ENCODE measurements around the gene GNB1L. TPM values are rescaled to one million over a fixed set of nuclear protein-coding genes. Genes with fewer than 3 reads are reported as not detected.

GNB1L gene
- polyA plus RNA-seq, 3 donors: 3.5 to 6.6 (median 4.3) TPM

DNA sequence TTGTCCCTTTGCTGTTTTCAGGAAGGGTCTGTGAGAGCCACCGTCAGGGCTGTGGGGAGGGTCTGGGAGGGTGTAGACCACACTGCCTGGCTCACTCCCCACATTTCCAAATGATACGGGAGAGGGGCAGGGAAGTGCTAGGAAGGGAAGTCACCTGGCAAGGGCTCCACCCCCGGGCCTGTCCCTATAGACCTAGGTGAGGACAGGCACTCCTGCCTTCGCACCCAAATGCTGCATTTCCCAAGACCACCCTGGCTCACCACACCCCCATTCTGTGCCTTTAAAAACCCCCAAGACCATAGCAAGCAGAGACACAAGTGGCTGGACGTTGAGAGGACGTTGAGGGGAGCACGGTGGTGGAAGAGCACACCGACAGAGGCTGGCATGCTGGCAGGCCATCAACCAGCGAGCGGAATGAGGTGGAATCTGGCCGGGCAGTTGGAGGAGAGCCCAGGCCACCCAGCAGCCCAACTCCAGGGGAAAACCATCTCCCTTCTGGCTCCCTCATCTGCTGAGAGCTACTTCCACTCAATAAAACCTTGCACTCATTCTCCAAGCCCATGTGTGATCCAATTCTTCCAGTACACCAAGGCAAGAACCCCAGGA lies 45.7 kb downstream of the GNB1L start:
- WGBS, 3 donors: 74 to 88% (median 86%) methylated on average over 11 of the region's 11 CpGs

DNA sequence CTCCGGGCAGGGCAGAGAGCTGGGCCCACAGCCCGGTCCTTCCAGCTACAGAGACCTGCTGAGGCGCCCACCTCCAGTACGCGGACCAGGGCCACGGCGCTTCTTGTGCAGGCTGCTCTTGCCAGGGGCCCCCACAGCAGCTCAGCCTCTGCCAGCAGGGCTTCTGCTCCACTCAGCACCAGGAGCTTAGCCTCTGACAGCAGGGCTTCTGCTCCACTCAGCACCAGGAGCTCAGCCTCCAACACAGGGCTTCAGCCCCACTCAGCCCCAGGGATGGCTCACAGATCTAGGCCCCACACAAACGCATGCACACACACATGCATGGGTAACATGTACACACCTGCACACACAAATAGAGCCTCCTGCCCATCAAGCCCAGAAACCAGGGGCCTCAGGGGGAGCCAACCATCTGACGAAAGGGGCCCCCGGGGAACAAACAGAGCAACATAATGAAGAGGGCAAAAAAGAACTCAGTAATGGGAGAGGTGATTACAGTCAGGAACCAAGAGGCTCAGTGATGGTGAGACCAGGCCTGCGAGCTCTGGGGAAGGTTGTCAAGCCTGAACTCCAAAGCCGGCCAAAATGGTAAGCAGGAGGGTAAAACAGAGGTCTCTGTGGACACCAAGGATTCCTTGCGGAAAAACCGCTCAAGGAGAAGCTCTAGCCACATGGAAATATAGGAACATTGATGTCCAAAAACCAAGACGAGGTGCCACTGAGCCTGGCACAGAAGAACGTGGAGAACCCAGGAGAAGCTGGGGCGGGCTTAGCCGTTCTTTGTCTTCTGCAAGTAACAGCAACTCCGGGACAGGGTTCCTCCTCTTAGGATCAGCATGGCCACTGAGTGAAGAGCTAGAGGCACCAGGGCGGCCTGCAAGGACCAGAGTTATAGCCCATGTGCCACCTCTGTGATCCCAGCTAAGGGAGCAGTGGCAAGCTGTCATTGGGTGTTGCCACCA lies 46.5 kb downstream of the GNB1L start:
- 94 to 95% (median 94%) methylated on average over 20 of the region's 20 CpGs for WGBS, 3 donors
- no peak overlapping the region for H3K27ac ChIP-seq (ENCODE audit: low read depth, low read length)

More for the DNA sequence above, 45.7 kb downstream of the GNB1L start:
- no peak overlapping the region for H3K27ac ChIP-seq (ENCODE audit: low read depth, low read length)

DNA sequence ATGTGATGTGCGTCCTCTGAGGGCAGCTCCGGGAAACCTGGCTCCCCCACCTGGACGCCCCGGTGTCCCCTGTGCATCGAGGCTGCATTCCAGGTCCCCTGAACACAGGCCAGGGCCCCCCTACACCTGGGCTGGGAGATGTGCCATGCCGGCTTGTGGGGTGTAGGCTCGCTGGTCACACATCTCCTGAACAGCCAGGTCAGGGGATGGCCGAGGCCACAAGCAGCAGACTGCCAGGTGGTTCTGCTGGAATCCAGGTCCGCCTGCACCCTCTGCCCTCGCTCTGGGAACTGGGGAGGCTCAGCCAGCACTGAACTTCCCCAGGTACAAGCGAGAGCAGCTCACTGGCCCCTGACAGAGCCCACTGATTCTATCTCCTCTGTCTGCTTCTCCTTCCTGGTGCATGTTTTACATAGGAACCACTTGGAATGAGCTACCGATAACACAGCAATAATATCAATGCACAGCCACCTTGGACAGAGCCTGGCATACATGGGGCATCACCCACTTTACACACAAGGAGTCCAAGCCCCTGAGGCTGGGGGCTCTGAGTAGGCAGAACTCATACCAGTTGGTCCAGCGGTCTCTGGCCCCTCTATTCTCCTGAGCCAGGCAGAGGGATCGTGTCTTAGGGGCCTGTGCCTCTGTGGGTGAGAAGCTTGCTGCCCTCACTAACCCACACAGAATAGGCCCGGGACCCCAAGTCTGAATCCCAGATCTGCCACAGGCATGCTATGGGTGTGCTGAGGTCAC lies 47.3 kb downstream of the GNB1L start:
- WGBS, 3 donors: 95 to 96% (median 95%) methylated on average over 15 of the region's 15 CpGs
- H3K27ac ChIP-seq (ENCODE audit: low read depth, low read length): no peak overlapping the region

DNA sequence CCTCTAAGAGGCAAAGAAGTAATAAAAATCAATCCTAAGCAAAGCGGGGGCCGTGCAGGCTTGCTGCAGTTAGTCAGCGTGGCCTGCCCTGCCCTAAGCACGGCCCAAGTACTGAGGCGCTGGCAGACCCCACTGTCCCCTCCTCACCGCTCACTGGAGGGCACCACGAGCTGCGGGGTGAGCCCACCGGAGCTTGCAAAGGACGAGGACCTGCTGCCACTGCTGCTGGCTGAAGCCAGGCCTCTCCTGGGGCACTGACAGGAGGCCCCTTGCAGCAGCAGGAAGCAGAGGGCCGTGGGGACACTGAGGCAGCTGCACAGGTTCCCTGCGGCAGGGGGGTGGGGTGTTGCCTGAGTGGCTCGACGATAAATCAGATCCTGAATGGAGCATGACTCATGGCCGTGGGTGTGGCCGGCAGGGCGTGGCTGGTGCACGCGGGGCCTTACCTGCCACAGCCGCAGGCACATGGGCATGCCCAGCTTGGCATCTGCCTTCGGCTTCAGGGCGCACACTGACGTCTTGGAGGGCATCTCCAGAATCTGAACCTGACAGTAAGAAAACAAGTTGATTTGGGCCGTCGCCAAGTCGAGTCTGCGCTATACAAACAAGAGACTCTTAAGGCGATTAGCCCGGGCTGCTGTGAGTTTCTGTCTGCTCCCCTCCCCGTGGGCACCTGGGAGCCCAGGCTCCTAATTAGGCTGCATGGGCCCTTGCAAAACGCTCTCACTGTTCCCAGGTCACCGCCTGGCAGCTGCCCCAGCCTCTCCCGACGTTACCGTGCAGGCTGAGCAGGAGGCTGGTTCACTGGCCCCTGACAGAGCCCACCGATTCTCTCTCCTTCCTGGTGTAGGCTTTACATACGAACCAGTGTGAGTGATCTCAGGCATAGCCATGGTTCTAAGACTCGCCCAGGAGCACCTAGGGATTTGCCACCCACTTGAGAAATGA lies 48.2 kb downstream of the GNB1L start:
- no peak overlapping the region for H3K27ac ChIP-seq (ENCODE audit: low read depth, low read length)
- WGBS, 3 donors: 70 to 74% (median 73%) methylated on average over 37 to 38 of the region's 38 CpGs

DNA sequence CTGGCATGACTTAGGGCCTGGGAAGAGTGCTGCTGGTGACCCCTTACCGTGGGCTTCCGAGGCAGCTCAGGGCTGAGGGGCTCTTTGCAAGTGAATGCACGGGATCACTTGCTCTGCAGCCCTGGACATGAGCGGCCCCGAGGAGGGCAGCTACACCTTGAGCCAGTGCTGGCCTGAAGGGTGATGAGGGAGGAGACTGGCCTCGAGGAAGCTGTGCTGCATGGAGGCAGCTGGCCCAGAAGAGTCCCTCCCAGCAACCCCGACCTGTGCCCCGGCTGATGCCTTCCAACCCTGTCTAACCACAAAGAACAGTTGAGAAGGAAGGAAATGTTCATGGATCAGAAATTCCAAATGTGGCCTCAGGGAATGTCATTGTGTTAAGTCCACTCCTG lies 48.9 kb downstream of the GNB1L start:
- no peak overlapping the region for H3K27ac ChIP-seq (ENCODE audit: low read depth, low read length)
- WGBS, 3 donors: 79 to 81% (median 81%) methylated on average over 8 of the region's 8 CpGs

DNA sequence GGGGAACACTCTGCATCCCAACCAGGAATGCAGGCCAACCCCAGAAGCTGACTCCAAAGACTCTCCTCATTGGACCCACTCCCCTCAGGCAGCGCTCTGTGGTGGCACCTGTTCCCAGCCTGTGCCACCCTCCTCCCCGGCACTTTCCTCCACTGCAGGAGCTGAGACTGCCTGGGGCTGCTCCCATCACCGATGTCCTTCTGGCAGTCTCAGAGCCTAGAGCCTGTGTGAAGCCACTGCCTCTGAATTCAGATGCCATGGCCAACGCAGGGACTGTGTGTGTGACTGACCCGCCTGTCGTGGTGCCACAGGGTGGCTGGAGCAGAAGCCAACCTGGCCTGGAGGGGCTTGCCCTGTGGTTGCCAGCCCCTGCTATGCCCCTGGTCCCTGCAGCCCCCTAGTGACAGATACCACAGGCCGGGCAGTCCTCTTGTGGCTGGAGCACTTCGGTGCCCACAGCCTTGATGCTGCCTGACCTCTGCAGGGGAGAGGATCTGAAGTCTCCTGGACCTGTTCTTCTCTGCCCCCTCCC lies 50.9 kb downstream of the GNB1L start:
- 92 to 99% (median 98%) methylated on average over 8 of the region's 8 CpGs for WGBS, 3 donors

DNA sequence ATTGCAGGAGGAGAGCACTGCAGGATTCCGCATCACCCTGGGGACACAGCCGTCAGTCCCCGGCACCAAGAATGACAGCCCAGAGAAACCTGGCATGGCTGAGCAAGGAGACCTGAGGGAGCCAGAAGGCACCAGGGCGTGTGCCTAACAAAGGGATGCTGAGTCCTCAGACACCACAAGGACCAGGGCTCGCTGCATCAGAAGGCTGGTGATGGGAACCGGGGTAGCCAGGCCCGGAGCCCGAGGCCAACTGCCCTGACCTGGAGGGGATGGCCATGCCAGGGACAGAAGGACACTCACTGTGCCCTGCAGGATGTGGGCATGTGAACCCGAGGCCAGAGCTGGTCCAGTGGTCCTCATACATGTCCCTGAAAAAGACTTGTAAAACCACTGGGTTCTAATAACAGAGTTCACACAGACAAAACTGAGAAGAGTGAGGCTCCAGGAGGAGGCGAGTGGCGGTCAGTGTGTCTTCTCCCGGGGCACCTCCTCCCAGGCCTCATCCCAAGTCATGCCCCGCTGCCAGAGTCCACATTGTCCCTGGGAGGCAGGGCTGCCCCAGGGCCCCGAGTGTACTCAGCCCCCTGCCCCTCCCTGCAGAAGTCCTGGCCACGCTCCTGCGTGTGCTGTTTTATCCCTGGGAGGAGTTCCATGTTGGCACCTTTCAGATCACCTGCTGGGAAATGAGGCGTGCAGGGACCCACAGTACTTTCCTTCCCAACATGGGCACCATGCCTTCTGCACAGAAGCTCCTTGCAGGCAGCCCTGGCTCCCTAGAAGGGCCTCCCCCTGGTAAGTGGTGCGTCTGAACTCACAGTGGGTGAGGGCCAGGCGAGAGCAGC lies 51.6 kb downstream of the GNB1L start:
- WGBS, 3 donors: 92 to 97% (median 94%) methylated on average over 19 of the region's 19 CpGs
- no peak overlapping the region for H3K27ac ChIP-seq (ENCODE audit: low read depth, low read length)

More for the DNA sequence above, 50.9 kb downstream of the GNB1L start:
- no peak overlapping the region for H3K27ac ChIP-seq (ENCODE audit: low read depth, low read length)

DNA sequence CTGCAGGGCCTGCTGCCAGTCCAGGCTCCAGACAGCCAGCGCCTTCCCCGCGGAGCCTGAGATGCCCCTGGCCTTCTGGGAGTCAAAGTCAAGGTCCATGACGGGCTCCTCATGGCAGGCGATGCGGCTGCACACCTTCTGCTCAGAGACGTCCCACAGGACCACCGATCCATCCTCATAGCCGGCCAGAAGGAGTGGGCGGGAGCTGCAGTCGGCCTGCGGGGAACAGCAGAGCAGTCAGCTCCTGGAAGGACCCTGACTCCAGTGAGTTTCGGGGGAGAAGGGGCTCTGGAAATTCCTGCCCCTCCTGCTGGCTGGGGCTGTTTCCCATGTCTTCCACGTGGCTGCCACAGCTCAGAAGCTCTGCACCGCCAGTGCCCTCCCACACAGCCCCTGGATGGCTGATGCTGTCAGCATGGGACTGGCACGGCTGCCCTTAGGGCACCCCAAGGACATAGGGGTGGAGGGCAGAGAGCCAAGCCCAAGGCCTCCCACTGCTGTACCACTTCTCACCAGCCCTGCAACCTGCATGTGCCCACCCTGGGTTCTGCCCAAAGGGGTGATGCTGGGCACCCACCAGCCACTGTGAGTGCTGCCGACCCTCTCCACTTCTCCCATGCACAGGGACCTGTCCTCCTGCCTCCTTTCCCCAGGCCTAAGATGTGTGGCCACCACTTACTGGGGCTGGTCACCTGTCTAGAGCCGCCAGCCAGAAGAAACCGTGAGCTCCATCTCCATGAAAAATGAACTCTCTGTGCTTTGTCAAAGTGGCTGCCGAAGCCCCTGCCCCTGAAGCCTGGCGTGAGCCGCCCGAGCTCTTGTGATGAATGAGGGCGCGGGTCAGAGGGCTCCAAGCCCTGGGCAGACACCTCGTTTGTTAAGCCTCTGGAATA lies 52.4 kb downstream of the GNB1L start:
- no peak overlapping the region for H3K27ac ChIP-seq (ENCODE audit: low read depth, low read length)
- 86 to 89% (median 89%) methylated on average over 22 to 26 of the region's 26 CpGs for WGBS, 3 donors

DNA sequence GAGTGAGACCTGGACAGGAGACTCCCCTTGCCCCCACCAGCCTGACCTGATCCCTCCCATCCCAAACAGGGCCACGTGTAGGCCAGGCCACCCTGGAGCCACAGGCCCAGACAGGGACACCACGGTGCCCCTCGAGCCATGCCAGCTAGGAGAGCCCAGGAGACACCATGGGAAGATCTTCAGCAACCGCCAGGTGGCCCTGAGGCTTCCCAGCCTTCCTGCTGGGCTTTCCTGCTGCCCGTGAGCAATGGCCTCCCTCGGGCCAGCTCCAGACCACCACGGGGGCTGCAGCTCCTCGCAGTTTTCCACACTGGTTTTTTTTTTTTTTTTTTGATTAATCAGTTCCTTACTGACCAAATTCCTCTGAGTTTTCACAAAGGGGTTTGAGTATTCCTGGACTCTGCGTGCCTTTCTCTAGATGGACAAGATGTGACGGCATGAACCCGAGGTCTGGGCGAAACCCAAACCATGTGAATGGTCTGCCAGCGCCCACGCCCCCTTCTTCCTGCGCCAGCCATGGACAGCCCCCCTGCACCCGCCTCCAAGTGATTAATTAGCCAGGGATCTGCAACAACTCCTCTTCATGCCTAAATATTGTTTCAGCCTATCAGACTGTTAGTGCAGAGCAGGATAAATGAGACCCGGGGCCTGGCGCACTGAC lies 53.2 kb downstream of the GNB1L start:
- WGBS, 3 donors: 76 to 81% (median 79%) methylated on average over 18 of the region's 18 CpGs
- no peak overlapping the region for H3K27ac ChIP-seq (ENCODE audit: low read depth, low read length)

DNA sequence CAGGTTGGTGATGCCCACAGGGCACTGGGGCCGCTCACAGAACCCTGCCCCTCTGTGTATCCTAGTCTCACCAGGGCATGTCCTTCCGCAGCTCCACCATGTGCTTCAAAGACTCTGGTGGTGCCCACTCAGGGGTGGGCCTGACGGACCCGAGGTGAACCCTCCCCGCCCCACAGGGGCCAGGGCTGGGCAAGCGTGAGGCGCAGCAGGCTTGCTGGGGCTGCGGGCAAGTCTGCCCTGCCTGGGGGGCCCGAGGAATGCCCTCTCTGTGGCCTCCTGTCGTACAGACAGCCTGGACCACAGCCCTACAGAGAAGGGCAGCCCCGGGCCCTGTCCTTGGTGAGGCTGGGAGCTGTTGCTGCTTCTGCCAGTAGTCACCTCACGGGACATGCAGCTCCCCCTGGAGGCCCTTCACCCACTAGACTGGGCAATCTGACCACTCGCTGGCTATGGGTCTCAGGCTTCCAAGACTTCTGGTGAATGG lies 53.9 kb downstream of the GNB1L start:
- WGBS, 3 donors: 92 to 94% (median 93%) methylated on average over 13 of the region's 13 CpGs

DNA sequence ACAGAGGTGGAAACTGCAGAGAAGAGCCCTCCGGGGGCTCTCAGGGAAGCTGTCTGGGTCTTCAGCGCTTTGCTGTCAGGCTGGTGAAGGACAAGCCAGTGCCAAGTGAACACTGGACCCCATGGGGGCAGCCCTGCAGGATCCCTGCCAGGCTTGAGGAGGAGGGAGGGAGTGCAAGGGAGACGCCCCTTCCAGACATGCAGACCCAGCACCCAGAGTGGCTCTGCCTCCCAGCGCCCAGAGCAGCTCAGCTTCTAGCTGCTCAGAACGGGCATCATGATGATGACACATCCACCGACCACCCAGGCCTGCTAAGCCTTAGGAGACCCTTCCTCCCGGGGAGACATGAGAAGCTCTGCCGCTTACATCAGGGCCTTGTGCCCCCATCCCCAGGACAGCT lies 54.4 kb downstream of the GNB1L start:
- H3K27ac ChIP-seq (ENCODE audit: low read depth, low read length): no peak overlapping the region
- WGBS, 3 donors: 85 to 91% (median 89%) methylated on average over 8 of the region's 8 CpGs

More for the DNA sequence above, 53.9 kb downstream of the GNB1L start:
- H3K27ac ChIP-seq (ENCODE audit: low read depth, low read length): no peak overlapping the region

DNA sequence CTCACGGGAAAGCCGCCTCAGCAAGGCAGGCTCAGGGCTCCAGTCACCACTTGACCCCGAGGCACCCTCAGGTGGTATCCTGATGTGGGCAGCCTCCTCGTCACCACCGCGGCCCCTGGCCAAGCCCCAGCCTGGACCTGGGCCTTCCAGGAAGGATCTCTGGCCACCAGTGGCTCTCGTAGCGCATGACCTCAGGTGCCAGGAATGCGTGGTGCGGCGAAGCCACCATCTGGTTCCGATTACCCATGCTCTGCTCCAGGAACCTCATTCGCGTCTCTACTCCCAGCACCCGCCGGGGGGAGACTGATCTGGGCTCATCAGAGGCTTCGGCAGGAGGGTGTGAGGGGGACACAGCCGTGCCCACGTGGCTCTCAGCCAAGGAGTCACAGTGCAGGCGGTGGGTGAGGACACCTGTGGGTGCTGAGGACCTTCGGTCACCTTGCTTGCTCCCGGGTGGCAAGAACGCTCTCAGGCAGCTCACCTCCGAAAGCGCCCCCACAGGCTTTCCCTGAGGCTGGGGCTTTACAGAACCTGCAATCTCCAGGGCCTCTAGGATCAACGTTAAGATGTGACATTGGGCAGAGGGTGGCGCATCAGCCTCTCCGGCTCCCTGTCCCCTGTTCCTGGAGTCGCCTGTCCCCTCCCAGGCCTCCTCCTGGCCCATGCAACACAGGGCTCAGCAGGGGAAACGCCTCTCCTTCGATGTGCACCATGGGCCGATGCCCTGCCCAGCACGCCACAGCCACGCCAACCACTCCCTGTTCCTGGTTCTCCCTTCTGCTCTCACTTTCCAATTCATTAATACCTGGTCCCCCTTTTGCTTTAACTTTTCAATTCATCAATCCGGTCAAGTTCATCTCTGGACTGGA lies 55.1 kb downstream of the GNB1L start:
- 76 to 93% (median 88%) methylated on average over 35 of the region's 35 CpGs for WGBS, 3 donors
- H3K27ac ChIP-seq (ENCODE audit: low read depth, low read length): no peak overlapping the region

DNA sequence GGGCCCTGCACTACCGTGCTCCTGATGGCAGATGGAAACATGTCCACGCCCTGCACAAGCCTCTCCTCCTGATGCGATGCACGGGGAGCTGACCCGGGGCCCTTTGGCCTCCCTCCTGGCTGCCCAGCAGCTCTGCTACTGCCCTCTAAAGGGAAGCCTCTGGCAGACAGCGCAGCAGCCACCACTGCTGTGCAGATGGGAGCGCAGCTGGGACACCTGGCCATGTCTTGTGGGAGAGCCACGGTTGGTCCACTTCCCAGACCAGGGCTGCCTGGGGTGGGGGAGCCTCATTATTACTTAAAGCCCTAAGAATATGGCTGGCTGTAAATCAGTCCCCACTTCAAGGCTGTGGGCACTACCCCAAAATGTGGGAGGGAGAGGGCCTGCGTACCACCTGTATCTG lies 55.8 kb downstream of the GNB1L start:
- WGBS, 3 donors: 85 to 90% (median 85%) methylated on average over 9 of the region's 9 CpGs
- H3K27ac ChIP-seq (ENCODE audit: low read depth, low read length): no peak overlapping the region

DNA sequence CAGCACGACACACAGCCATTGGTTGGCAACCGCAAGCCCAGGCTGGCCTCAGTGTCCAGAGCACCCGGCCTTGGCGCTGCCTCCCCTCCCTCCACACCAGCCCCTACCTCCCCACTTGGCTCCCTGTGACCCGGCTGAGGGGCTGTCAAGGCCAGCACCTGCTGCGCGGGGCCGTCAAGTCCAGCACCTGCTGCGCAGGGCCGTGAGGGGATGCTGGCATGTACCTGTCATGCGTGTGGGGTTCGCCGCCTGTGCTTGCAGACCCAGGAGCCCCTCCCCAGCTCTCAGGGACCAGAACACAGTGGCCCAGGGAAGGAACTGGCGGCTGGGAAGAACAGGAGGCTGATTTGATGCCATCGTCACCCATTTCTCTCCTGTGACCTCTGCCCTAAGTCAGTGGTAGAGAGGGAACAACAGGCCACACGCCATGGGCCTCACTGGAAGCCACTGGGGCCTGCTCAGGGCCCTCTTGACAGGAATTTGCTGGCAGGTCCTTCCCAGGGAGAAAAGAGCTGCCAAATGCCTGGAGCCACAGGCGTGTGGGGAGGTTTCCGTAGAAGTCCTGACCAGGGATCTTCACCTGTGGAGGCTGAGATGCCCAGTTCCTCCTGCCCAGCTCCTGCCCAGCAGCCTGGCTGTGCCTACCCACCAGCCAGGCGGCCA lies 56.5 kb downstream of the GNB1L start:
- WGBS, 3 donors: 92 to 96% (median 96%) methylated on average over 19 of the region's 19 CpGs
- no peak overlapping the region for H3K27ac ChIP-seq (ENCODE audit: low read depth, low read length)

All from adipose tissue (tissue), 3 donors.